Activated naive CD4-positive, alpha-beta T cell treated with Interleukin-2 at 50 U/mL for 16 hours (primary cell): ENCODE results near the gene CUL5.

Experiments used
- DNase-seq: peaks from one replicate; pipeline ENCODE4 v3.0.0-alpha.2; 2020

The CUL5 gene

GRCh38 chr11:108008656-108009496 lies at the start of gene CUL5:
Gene CUL5 (plus strand): TSS chr11:108008898. CDS start chr11:108009349, 451 bp downstream.
- peak; percentile 92 for DNase-seq

GRCh38 chr11:107961480-107961879 lies 47.2 kb upstream of the CUL5 start:
- no peak for DNase-seq

- no peak for DNase-seq
Observed at GRCh38 chr11:107962181-107962580, 46.5 kb upstream of the CUL5 start.

GRCh38 chr11:107963091-107963490 lies 45.6 kb upstream of the CUL5 start:
- DNase-seq: no peak

GRCh38 chr11:107969219-107969618 lies 39.5 kb upstream of the CUL5 start:
- DNase-seq: no peak

GRCh38 chr11:107970049-107970448 lies 38.6 kb upstream of the CUL5 start:
- no peak for DNase-seq

- no peak for DNase-seq
Observed at GRCh38 chr11:107973641-107974040, 35.1 kb upstream of the CUL5 start.

GRCh38 chr11:107988397-107989158 lies 20.1 kb upstream of the CUL5 start:
- DNase-seq: no peak

- no peak for DNase-seq
Observed at GRCh38 chr11:107991868-107992414, 16.8 kb upstream of the CUL5 start.

GRCh38 chr11:107996006-107996776 lies 12.5 kb upstream of the CUL5 start:
- no peak for DNase-seq

- DNase-seq: no peak
Observed at GRCh38 chr11:107998761-107999160, 9.9 kb upstream of the CUL5 start.

- DNase-seq: peak; percentile 8
Observed at GRCh38 chr11:107999759-108000455, 8.8 kb upstream of the CUL5 start.

- DNase-seq: no peak
Observed at GRCh38 chr11:108002476-108002875, 6.2 kb upstream of the CUL5 start.

- no peak for DNase-seq
Observed at GRCh38 chr11:108003623-108004022, 5.1 kb upstream of the CUL5 start.

- DNase-seq: no peak
Observed at GRCh38 chr11:108007819-108008218, 879 bp upstream of the CUL5 start.

- DNase-seq: peak; percentile 31
Observed at GRCh38 chr11:108009497-108010370, 1.0 kb downstream of the CUL5 start.

- no peak for DNase-seq
Observed at GRCh38 chr11:108012139-108012725, 3.5 kb downstream of the CUL5 start.

- DNase-seq: no peak
Observed at GRCh38 chr11:108016647-108017046, 7.9 kb downstream of the CUL5 start.

- no peak for DNase-seq
Observed at GRCh38 chr11:108018708-108019107, 10.0 kb downstream of the CUL5 start.

- no peak for DNase-seq
Observed at GRCh38 chr11:108019870-108020540, 11.3 kb downstream of the CUL5 start.
